ENCODE results near the gene KRT16.

Gene KRT16

GRCh38 chr17:41563607-41564170 is 48.9 kb downstream of the KRT16 start:
- no peaks in the 10 kb centered on the region for H3K27me3 ChIP-seq

GRCh38 chr17:41561554-41561953 is 51.0 kb downstream of the KRT16 start:
- no peaks in the 10 kb centered on the region for H3K36me3 ChIP-seq
- H3K27me3 ChIP-seq = no peaks in the 10 kb centered on the region
- 0 out of 2 replicates have a peak, but pooled peaks cover 5% of the 10 kb centered on the region for H3K4me1 ChIP-seq
- H3K9me3 ChIP-seq = no peaks in the 10 kb centered on the region
- no peak for DNase-seq
- TF ChIP-seq CTCF (IDR thresholded peaks at IDR 0.05; ENCODE audit: low read depth, low read length) = no peak
- no peak overlapping the region for H3K4me3 ChIP-seq (ENCODE audit: low read depth, low read length)

More at GRCh38 chr17:41563607-41564170, 48.9 kb downstream of the KRT16 start:
- H3K4me1 ChIP-seq = 0 out of 2 replicates have a peak, but pooled peaks cover 5% of the 10 kb centered on the region
- TF ChIP-seq CTCF (IDR thresholded peaks at IDR 0.05; ENCODE audit: low read depth, low read length) = no peak
- DNase-seq = no peak
- no peaks in the 10 kb centered on the region for H3K9me3 ChIP-seq
- no peak overlapping the region for H3K4me3 ChIP-seq (ENCODE audit: low read depth, low read length)
- no peaks in the 10 kb centered on the region for H3K36me3 ChIP-seq
